ENCODE data around the gene RGS18.

Gene RGS18

GRCh38 chr1:192158181-192158580, at the start of gene RGS18:
Gene RGS18, plus strand, starts transcription at chr1:192158462. Its CDS starts 176 bp downstream, at chr1:192158638.
- TF ChIP-seq POLR2A (IDR thresholded peaks at IDR 0.05; ENCODE audit: extremely low read depth, insufficient read length) (peak; percentile 47), MAX (IDR thresholded peaks at IDR 0.05; ENCODE audit: low read depth, low read length) (no peak)
- TF ChIP-seq, protein P1, sequence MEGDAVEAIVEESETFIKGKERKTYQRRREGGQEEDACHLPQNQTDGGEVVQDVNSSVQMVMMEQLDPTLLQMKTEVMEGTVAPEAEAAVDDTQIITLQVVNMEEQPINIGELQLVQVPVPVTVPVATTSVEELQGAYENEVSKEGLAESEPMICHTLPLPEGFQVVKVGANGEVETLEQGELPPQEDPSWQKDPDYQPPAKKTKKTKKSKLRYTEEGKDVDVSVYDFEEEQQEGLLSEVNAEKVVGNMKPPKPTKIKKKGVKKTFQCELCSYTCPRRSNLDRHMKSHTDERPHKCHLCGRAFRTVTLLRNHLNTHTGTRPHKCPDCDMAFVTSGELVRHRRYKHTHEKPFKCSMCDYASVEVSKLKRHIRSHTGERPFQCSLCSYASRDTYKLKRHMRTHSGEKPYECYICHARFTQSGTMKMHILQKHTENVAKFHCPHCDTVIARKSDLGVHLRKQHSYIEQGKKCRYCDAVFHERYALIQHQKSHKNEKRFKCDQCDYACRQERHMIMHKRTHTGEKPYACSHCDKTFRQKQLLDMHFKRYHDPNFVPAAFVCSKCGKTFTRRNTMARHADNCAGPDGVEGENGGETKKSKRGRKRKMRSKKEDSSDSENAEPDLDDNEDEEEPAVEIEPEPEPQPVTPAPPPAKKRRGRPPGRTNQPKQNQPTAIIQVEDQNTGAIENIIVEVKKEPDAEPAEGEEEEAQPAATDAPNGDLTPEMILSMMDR (IDR thresholded peaks at IDR 0.05; ENCODE audit: low read depth, low read length) = no peak
- H3K4me3 ChIP-seq (ENCODE audit: low read depth, low read length) = peak within 1 kb of the TSS; percentile 95
- DNase-seq (ENCODE audit: low read depth) = peak; percentile 95

GRCh38 chr1:192109576-192109975, 48.7 kb upstream of the RGS18 start:
- DNase-seq (ENCODE audit: low read depth) = no peak
- no peak overlapping the region for H3K4me3 ChIP-seq (ENCODE audit: low read depth, low read length)
- TF ChIP-seq, protein P1 (IDR thresholded peaks at IDR 0.05; ENCODE audit: low read depth, low read length) = no peak
- TF ChIP-seq MYC (IDR thresholded peaks at IDR 0.05; ENCODE audit: low read depth, low read length) = no peak
- no peak for TF ChIP-seq POLR2A (IDR thresholded peaks at IDR 0.05; ENCODE audit: extremely low read depth, insufficient read length)
- no peak for TF ChIP-seq MAX (IDR thresholded peaks at IDR 0.05; ENCODE audit: low read depth, low read length)

DNA sequence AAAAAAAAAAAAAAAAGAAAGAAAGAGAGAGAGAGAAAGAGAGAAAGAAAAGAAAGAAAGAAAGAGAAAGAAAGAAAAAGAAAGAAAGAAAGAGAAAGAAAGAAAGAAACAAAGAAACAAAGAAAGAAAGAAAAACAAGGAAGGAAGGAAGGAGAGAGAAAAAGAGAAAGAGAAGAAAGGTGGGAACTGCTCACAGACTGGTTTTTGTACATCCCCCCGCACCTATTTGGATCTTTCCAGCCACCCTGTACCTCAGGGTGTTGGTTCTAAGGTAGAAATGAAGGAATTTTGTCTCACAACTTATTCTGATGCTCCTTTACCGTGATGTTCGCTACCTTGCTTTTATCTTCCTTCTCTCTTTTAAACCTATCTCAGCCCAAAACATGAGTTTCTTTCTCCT, 43.3 kb upstream of the RGS18 start:
- no peak for TF ChIP-seq POLR2A (IDR thresholded peaks at IDR 0.05; ENCODE audit: extremely low read depth, insufficient read length)
- TF ChIP-seq MYC (IDR thresholded peaks at IDR 0.05; ENCODE audit: low read depth, low read length) = no peak
- TF ChIP-seq, protein P1 (IDR thresholded peaks at IDR 0.05; ENCODE audit: low read depth, low read length) = no peak
- TF ChIP-seq MAX (IDR thresholded peaks at IDR 0.05; ENCODE audit: low read depth, low read length) = no peak

DNA sequence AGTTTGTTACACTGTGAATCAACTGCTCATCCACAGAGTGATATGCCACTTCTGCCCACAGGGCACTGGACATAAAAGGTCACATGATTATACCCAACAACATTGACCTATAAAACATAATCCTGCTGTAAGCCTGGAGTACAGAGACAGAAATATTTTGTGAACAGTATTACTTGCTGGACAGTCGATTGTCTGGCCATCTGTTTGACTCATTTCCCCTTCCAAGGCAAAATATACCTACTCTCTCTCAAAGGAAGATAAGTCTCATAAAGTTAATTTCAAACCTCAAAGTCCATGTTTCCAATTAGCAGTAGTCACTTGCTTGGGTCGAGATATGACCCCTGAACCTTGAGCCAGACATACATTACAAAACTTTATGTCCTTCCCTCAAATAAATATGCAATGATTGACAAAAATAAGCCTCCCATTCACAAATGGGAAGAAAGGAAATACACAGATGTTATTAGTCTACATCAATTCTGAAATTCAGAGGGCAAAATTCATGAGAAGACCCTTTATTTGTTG, 39.3 kb upstream of the RGS18 start:
- DNase-seq (ENCODE audit: low read depth) = no peak
- no peak overlapping the region for H3K4me3 ChIP-seq (ENCODE audit: low read depth, low read length)
- TF ChIP-seq MAX (IDR thresholded peaks at IDR 0.05; ENCODE audit: low read depth, low read length) (no peak), POLR2A (IDR thresholded peaks at IDR 0.05; ENCODE audit: extremely low read depth, insufficient read length) (no peak), MYC (IDR thresholded peaks at IDR 0.05; ENCODE audit: low read depth, low read length) (no peak)
- TF ChIP-seq, protein P1 (IDR thresholded peaks at IDR 0.05; ENCODE audit: low read depth, low read length) = no peak

More for the DNA sequence above, 43.3 kb upstream of the RGS18 start:
- DNase-seq (ENCODE audit: low read depth) = no peak
- H3K4me3 ChIP-seq (ENCODE audit: low read depth, low read length) = no peak overlapping the region

DNA sequence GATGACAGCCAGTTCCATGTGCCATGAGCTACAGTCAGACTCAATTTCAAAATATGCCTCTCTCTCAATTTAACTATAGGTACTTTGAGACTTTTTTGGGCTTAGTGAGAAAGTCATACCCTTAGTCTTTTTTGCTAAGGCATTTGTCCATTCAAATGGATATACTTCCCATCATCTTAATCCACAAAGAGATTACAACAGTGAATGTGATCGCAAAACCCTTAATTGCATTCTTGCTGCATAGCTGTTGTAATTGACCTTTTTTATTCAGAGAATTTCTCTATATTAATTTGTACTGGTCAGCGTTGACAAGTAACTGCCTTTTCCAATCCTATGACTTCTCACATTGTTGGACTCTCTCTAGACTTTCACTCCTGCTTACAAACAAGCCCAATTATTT, 38.6 kb upstream of the RGS18 start:
- no peak overlapping the region for H3K4me3 ChIP-seq (ENCODE audit: low read depth, low read length)
- no peak for DNase-seq (ENCODE audit: low read depth)
- no peak for TF ChIP-seq POLR2A (IDR thresholded peaks at IDR 0.05; ENCODE audit: extremely low read depth, insufficient read length)
- TF ChIP-seq MYC (IDR thresholded peaks at IDR 0.05; ENCODE audit: low read depth, low read length) = no peak
- TF ChIP-seq, protein P1 (IDR thresholded peaks at IDR 0.05; ENCODE audit: low read depth, low read length) = no peak

GRCh38 chr1:192122668-192123067, 35.6 kb upstream of the RGS18 start:
- H3K4me3 ChIP-seq (ENCODE audit: low read depth, low read length) = no peak overlapping the region
- TF ChIP-seq, protein P1 (IDR thresholded peaks at IDR 0.05; ENCODE audit: low read depth, low read length) = no peak
- no peak for TF ChIP-seq MYC (IDR thresholded peaks at IDR 0.05; ENCODE audit: low read depth, low read length)
- no peak for TF ChIP-seq MAX (IDR thresholded peaks at IDR 0.05; ENCODE audit: low read depth, low read length)
- TF ChIP-seq POLR2A (IDR thresholded peaks at IDR 0.05; ENCODE audit: extremely low read depth, insufficient read length) = no peak
- DNase-seq (ENCODE audit: low read depth) = no peak
